Body of pancreas (tissue), 4 donors: Measurements from ENCODE around the gene RAI1. TPM values are rescaled to one million over a fixed set of nuclear protein-coding genes. Genes with fewer than 3 reads are reported as not detected.
"Not testable (repeated sequence)": the region's sequence is repeated elsewhere in the genome, so short reads cannot be mapped to it uniquely, and the experiment has no call there.

Experiments used
- ATAC-seq: fragments of 150-250 bp; one replicate; pipeline ENCODE4 v1.9.1; 2016
- DNase-seq, 4 donors: peaks; one replicate each; pipeline ENCODE4 v3.0.0-alpha.2; 2019
- H3K27ac ChIP-seq, 4 donors: fragments of 200-600 bp; sonication (generic); 1 replicate in 3 of 4; 2 replicates in 1 of 4; pipeline versions ENCODE4 v1.5.1 to v1.6.1; 2016 to 2019; ENCODE audit warnings: mild to moderate bottlenecking in 1 of 4, mixed read lengths in 1 of 4, moderate library complexity in 1 of 4
- H3K27me3 ChIP-seq, 2 donors: fragments of 200-600 bp; sonication (generic); one replicate each; pipeline ENCODE4 v1.6.0; 2016; ENCODE audit warnings: mild to moderate bottlenecking in 1 of 2
- H3K36me3 ChIP-seq, 2 donors: fragments of 200-600 bp; sonication (generic); replicated peaks in 1 of 2; 2 replicates each; pipeline ENCODE4 v1.5.1; 2016; ENCODE audit warnings: low read depth in 2 of 2; ENCODE audit not compliant: insufficient read depth in 1 of 2
- H3K4me1 ChIP-seq: fragments of 200-600 bp; sonication (generic); one replicate; pipeline ENCODE4 v1.6.0; 2016
- H3K4me3 ChIP-seq, 2 donors: fragments of 200-600 bp; sonication (generic); 1 replicate in 1 of 2; 2 replicates in 1 of 2; pipeline ENCODE4 v1.5.1; 2016 to 2019
- H3K9me3 ChIP-seq, 3 donors: fragments of 200-600 bp; sonication (generic); 1 replicate in 2 of 3; 2 replicates in 1 of 3; pipeline ENCODE4 v1.5.1; 2016
- POLR2A ChIP-seq, 3 donors: fragments of 450-650 bp; IDR thresholded peaks; one replicate each; pipeline ENCODE4 v1.6.1; 2016; ENCODE audit warnings: antibody characterized with exemption in 3 of 3, mild to moderate bottlenecking in 2 of 3
- WGBS, 2 donors: methylation state at CpG; one replicate each; pipeline ENCODE4 v1.1.5; 2017; 5-methylcytosine and 5-hydroxymethylcytosine counted together
- intact Hi-C: fragments of 100-400 bp; cut with DNase I; formaldehyde crosslinking; loops from one replicate; pipeline ENCODE4 v1.15.1; 2023
- total RNA-seq, 2 donors: library from RNA; depleted of rRNA; stranded (reverse); fragments of >200 nt; gene quantifications; one replicate each; pipeline ENCODE4 v1.1.0, GENCODE V29; 2016
- TF ChIP-seq, protein P1 (sequence below), 7 experiments: fragments of 450-650 bp in 4 of 7; fragments of 200-600 bp in 3 of 7; sonication (generic) in 3 of 7; IDR thresholded peaks; one replicate each; pipeline ENCODE4 v1.5.1; 2016 to 2019; ENCODE audit warnings: antibody characterized with exemption in 7 of 7

The RAI1 gene
- total RNA-seq, 2 donors from 2014 or later: 16.3 to 41.5 TPM

DNA sequence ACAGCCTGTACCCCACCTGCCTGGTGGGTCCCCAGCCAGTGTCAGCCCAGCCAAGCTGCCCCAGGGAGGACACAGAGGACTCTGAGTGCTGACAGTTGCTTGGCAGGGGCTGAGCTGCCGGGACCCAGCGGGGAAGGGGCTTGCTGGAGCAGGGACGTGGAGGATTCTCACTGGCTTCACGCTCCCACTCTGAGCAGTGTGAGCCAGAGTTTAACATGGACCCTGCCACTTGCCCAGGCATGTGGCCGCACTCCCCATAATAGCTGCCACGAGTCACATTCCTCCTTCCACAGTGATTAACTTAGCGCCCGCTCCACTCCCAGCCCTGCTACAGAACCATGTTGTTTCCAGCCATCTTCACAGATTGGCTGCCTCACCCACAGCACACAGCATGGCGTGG lies 124.3 kb downstream of the RAI1 start:
- Histone ChIP-seq H3K9me3 (no peaks in the 10 kb centered on the region), H3K27ac (no peak overlapping the region), H3K36me3 (no peaks in the 10 kb centered on the region), H3K27me3 (no peaks in the 10 kb centered on the region), H3K4me1 (no peaks in the 10 kb centered on the region), H3K4me3 (no peak overlapping the region)
- DNase-seq: no peak
- intact Hi-C loops: no loop called here
- ATAC-seq: no peak
- WGBS, 2 donors: 76 to 82% methylated on average over 7 to 8 of the region's 9 CpGs
- TF ChIP-seq POLR2A (IDR thresholded peaks at IDR 0.05): no peak
- TF ChIP-seq, protein P1, sequence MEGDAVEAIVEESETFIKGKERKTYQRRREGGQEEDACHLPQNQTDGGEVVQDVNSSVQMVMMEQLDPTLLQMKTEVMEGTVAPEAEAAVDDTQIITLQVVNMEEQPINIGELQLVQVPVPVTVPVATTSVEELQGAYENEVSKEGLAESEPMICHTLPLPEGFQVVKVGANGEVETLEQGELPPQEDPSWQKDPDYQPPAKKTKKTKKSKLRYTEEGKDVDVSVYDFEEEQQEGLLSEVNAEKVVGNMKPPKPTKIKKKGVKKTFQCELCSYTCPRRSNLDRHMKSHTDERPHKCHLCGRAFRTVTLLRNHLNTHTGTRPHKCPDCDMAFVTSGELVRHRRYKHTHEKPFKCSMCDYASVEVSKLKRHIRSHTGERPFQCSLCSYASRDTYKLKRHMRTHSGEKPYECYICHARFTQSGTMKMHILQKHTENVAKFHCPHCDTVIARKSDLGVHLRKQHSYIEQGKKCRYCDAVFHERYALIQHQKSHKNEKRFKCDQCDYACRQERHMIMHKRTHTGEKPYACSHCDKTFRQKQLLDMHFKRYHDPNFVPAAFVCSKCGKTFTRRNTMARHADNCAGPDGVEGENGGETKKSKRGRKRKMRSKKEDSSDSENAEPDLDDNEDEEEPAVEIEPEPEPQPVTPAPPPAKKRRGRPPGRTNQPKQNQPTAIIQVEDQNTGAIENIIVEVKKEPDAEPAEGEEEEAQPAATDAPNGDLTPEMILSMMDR (IDR thresholded peaks at IDR 0.05): no peak

DNA sequence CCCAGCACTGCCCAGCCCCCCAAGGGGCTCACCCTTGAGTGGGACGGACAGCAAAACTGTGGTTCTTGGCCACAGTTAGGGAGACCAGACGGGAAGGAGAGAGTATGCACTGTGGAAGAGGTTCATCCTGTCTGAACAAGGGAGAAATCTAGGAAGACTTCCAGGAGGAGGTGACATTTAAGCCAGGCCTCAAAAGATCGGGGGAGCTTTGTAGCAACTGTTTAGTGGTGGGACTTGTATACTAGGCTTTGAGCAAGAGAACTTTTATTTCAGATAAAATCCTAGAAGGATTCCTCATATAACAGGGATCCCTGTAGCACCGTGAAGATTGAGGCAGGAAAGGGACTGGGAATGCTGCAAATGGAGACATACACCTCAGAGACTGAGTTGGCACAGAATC lies 124.8 kb downstream of the RAI1 start:
- no peak overlapping the region for H3K27ac ChIP-seq
- 95 to 97% methylated on average over 4 of the region's 4 CpGs for WGBS, 2 donors
- intact Hi-C loops: no loop called here
- H3K4me3 ChIP-seq: no peak overlapping the region
- H3K36me3 ChIP-seq: no peaks in the 10 kb centered on the region
- H3K4me1 ChIP-seq: no peaks in the 10 kb centered on the region
- no peak for TF ChIP-seq POLR2A (IDR thresholded peaks at IDR 0.05)
- TF ChIP-seq, protein P1 (IDR thresholded peaks at IDR 0.05): no peak
- ATAC-seq (no peak), DNase-seq (no peak)
- H3K27me3 ChIP-seq: no peaks in the 10 kb centered on the region
- H3K9me3 ChIP-seq: no peaks in the 10 kb centered on the region

DNA sequence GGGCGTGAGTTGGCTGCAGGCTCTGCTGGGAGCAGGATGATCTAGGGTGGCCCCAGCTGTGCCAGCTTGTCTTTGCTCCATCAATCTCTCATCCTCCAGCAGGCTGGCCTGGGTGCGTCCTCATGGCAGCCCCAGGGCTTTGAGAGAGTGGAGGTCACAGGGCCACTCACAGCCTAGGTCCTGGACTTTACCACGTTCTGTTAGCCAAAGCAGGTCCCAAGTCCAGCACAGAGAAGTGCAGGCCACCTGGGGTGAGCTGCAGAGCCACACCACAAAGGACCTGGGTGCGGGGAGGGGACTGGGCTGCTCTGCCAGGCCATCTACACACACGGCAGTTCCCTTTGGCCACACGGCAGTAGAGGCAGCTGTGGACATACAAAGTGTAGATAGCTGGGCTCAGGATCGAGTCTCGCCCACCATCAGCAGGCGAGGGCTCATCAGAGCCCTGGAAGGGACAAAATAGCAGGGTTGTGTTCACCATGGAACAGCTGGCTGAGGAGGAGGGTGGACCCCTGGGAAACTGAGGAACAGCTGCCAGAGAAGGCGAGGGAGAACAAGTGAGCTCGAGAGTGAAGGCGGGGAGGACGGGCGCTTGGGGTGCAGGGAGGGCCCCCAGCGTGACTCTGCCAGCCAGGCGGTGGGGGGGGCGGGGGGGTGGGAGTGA lies 125.5 kb downstream of the RAI1 start:
- intact Hi-C loops: no loop called here
- peaks cover 5% of the 10 kb centered on the region for H3K4me1 ChIP-seq
- H3K36me3 ChIP-seq: no peaks in the 10 kb centered on the region
- H3K27me3 ChIP-seq: no peaks in the 10 kb centered on the region
- DNase-seq (no peak), ATAC-seq (no peak)
- H3K27ac ChIP-seq: no peak overlapping the region
- no peaks in the 10 kb centered on the region for H3K9me3 ChIP-seq
- H3K4me3 ChIP-seq: no peak overlapping the region
- TF ChIP-seq, protein P1 (IDR thresholded peaks at IDR 0.05): no peak
- TF ChIP-seq POLR2A (IDR thresholded peaks at IDR 0.05): no peak
- 57 to 87% methylated on average over 5 to 15 of the region's 17 CpGs for WGBS, 2 donors

DNA sequence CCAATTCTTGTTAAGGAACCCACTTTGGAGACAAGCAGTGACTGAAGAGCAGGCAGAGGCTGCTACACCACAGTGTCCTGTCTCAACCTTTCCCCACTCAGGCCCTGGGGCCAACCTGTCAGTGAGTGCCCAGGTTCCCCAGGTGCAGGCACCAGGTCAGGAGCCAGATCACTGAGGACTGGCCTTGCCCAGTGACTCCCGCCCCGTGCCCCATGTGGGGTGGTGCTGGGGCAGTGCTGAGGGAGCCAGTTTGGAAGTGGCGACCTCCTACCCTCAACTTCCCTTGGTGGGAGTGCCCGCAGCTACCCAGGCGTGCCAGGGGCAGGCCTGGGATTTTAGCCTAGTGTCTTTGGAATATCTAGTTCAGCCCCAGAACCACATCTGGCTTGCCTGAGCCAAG lies 126.2 kb downstream of the RAI1 start:
- no peak overlapping the region for H3K27ac ChIP-seq
- no peaks in the 10 kb centered on the region for H3K36me3 ChIP-seq
- H3K4me1 ChIP-seq: peaks cover 12% of the 10 kb centered on the region
- H3K9me3 ChIP-seq: no peaks in the 10 kb centered on the region
- DNase-seq: no peak
- WGBS, 2 donors: 85 to 100% methylated on average over 1 to 5 of the region's 5 CpGs
- no peak overlapping the region for H3K4me3 ChIP-seq
- H3K27me3 ChIP-seq: no peaks in the 10 kb centered on the region
- ATAC-seq: no peak
- no peak for TF ChIP-seq POLR2A (IDR thresholded peaks at IDR 0.05)
- TF ChIP-seq, protein P1 (IDR thresholded peaks at IDR 0.05): no peak
- intact Hi-C loops: no loop called here

DNA sequence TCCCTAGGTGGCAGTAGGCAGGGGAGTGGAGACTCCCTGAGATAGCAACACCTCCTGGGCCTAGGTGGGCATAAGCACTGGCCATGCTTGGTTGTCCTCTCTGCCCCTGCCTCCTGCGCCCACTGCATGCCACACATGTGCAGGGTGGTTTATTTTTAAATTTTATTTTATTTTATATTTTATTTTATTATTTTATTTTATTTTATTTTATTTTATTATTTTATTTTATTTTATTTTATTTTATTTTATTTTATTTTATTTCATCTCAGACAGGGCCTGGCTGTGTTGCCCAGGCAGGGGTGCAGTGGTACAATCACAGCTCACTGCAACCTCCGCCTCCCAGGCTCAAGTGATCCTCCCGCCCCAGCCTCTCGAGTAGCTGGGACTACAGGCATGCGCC lies 126.9 kb downstream of the RAI1 start:
- intact Hi-C loops, H3K4me3 ChIP-seq: not testable (repeated sequence)

More for the DNA sequence above, 126.9 kb downstream of the RAI1 start:
- 92 to 96% methylated on average over 5 of the region's 5 CpGs for WGBS, 2 donors
- not testable (repeated sequence) for DNase-seq, H3K27me3 ChIP-seq, H3K36me3 ChIP-seq, H3K27ac ChIP-seq, H3K9me3 ChIP-seq, ATAC-seq
- peaks cover 15% of the 10 kb centered on the region for H3K4me1 ChIP-seq
